ENCODE data around the gene ANTXR2. TPM values are rescaled to one million over a fixed set of nuclear protein-coding genes. Genes with fewer than 3 reads are reported as not detected.
A peak's percentile ranks its signal among the peaks of the same experiment; 100 is the strongest.

Gene ANTXR2
- total and polyA plus RNA-seq, 11 donors: 7.0 to 76.7 (median 46.6) TPM

- WGBS, 4 donors: 93 to 98% (median 95%) methylated on average over 3 of the region's 3 CpGs
- H3K9me3 ChIP-seq: no peaks in the 10 kb centered on the region
- H3K36me3 ChIP-seq: peaks cover 0 to 55% (median 32%) of the 10 kb centered on the region in 9 donors
- H3K27ac ChIP-seq: peak overlapping the region in 1 of 12 donors; percentile 11
- H3K4me3 ChIP-seq: no peak overlapping the region
- no peak for DNase-seq
- no peaks in the 10 kb centered on the region for H3K27me3 ChIP-seq
- TF ChIP-seq POLR2A (IDR thresholded peaks at IDR 0.05): no peak
- no peak for ATAC-seq
- intact Hi-C loops (cut with DNase I): loop anchor here in 1 of 10 donors (10.0 kb wide), 1 partner anchor 60 kb away; no protein-coding TSS in a partner anchor
- H3K4me1 ChIP-seq: peaks cover 0 to 48% (median 0%) of the 10 kb centered on the region in 12 donors
Observed at GRCh38 chr4:80014531-80014930, 58.5 kb downstream of the ANTXR2 start.

- TF ChIP-seq, protein P1, sequence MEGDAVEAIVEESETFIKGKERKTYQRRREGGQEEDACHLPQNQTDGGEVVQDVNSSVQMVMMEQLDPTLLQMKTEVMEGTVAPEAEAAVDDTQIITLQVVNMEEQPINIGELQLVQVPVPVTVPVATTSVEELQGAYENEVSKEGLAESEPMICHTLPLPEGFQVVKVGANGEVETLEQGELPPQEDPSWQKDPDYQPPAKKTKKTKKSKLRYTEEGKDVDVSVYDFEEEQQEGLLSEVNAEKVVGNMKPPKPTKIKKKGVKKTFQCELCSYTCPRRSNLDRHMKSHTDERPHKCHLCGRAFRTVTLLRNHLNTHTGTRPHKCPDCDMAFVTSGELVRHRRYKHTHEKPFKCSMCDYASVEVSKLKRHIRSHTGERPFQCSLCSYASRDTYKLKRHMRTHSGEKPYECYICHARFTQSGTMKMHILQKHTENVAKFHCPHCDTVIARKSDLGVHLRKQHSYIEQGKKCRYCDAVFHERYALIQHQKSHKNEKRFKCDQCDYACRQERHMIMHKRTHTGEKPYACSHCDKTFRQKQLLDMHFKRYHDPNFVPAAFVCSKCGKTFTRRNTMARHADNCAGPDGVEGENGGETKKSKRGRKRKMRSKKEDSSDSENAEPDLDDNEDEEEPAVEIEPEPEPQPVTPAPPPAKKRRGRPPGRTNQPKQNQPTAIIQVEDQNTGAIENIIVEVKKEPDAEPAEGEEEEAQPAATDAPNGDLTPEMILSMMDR (IDR thresholded peaks at IDR 0.05): no peak
- TF ChIP-seq POLR2A (IDR thresholded peaks at IDR 0.05): no peak
- H3K27ac ChIP-seq: peak overlapping the region in 1 of 12 donors; percentile 37
- no peaks in the 10 kb centered on the region for H3K27me3 ChIP-seq
- H3K4me1 ChIP-seq: peaks cover 0 to 45% (median 3%) of the 10 kb centered on the region in 12 donors
- no peaks in the 10 kb centered on the region for H3K9me3 ChIP-seq
- no peak overlapping the region for H3K4me3 ChIP-seq
- no peak for DNase-seq
- 76 to 86% (median 79%) methylated on average over 1 of the region's 1 CpG for WGBS, 4 donors
- intact Hi-C loops (cut with DNase I): loop anchor here in 1 of 10 donors (10.0 kb wide), 1 partner anchor 57 kb away; no protein-coding TSS in a partner anchor
- no peak for ATAC-seq
- peaks cover 0 to 37% (median 28%) of the 10 kb centered on the region in 9 donors for H3K36me3 ChIP-seq
Observed at GRCh38 chr4:80012291-80012690, 60.7 kb downstream of the ANTXR2 start.

GRCh38 chr4:80011636-80012236 is 61.3 kb downstream of the ANTXR2 start:
- intact Hi-C loops (cut with DNase I): loop anchor here in 1 of 10 donors (10.0 kb wide), 1 partner anchor 57 kb away; no protein-coding TSS in a partner anchor
- Histone ChIP-seq H3K4me3 (no peak overlapping the region), H3K36me3 (peaks cover 0 to 37% (median 28%) of the 10 kb centered on the region in 9 donors), H3K27ac (peak overlapping the region in 2 of 12 donors; percentile 37 to 46), H3K9me3 (no peaks in the 10 kb centered on the region), H3K27me3 (no peaks in the 10 kb centered on the region), H3K4me1 (peaks cover 0 to 45% (median 9%) of the 10 kb centered on the region in 12 donors)
- WGBS, 4 donors: 72 to 75% (median 74%) methylated on average over 3 of the region's 3 CpGs
- no peak for DNase-seq
- TF ChIP-seq, protein P1 (IDR thresholded peaks at IDR 0.05): no peak
- TF ChIP-seq POLR2A (IDR thresholded peaks at IDR 0.05): no peak
- ATAC-seq: peak in 1 of 4 donors; percentile 57

DNA sequence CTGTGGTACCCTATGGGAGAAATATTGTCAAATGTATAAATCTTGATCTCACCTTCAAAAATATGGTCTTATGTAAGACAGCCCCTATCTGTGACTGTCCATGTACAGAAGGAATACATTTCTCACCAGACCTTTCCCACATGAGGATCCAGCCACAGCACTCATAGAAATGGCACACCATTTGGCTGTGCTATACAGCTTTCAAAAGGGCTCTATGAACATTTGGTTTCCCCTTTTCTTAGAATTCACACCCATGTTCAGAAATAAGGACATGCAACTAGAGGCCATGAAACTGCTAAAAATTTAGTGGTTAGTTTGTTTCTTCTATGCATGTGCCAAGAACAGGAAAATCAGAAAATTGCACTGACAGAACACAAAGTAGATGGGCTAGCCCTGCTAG is 62.7 kb downstream of the ANTXR2 start:
- H3K4me3 ChIP-seq: no peak overlapping the region
- intact Hi-C loops (cut with DNase I): loop anchor here in 1 of 10 donors (10.0 kb wide), 1 partner anchor 56 kb away; no protein-coding TSS in a partner anchor
- H3K27me3 ChIP-seq: no peaks in the 10 kb centered on the region
- DNase-seq: no peak
- H3K9me3 ChIP-seq: no peaks in the 10 kb centered on the region
- H3K4me1 ChIP-seq: peaks cover 0 to 48% (median 9%) of the 10 kb centered on the region in 12 donors
- ATAC-seq: no peak
- TF ChIP-seq, protein P1 (IDR thresholded peaks at IDR 0.05): no peak
- TF ChIP-seq POLR2A (IDR thresholded peaks at IDR 0.05): no peak
- H3K36me3 ChIP-seq: peaks cover 0 to 36% (median 27%) of the 10 kb centered on the region in 9 donors
- H3K27ac ChIP-seq: peak overlapping the region in 1 of 12 donors; percentile 22

All from heart left ventricle (tissue), 16 donors.